Measurements from ENCODE around the gene SLC12A5. TPM values are rescaled to one million over a fixed set of nuclear protein-coding genes. Genes with fewer than 3 reads are reported as not detected.
"Not testable (repeated sequence)": the region's sequence is repeated elsewhere in the genome, so short reads cannot be mapped to it uniquely, and the experiment has no call there.

The SLC12A5 gene
- total RNA-seq (2012; rRNA removed), result under 0.01 and 0.22 TPM in 2 replicates

DNA sequence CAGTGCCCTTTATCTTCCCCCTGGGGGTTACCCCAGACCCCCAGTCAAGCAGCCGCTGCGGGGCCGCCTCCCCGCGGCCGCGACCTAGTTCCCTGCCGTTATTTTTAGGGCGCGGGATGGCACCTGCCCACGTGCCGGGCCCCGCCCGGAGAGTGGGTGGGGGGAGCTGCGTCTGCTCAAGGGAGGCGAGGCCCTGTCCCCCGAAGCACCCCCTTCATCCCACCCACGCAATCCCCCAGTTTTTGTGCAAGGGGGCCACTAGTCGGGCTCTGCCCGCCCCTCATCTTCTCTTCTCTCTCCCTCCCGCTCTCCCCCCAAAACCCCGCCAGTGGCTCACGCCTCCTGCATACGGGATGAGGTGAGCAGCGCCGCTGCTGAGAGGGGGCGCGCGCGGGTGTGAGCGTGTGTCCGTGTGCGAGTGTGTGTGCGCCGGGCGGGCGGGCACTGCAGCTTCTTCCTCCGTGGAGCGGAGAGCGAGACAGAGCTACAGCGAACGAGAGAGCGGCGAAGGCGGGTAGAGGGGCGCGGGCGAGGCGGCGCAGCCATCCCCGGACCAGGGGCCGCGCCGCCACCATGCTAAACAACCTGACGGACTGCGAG, at the start of gene SLC12A5:
SLC12A5 (plus strand) TSS at position 444 of the 600 bp plus-strand sequence; CDS start at position 574, 130 bp downstream.
- Histone ChIP-seq H3K9me3 (replicated peaks; ENCODE audit: low read length) (no peaks in the 10 kb centered on the region), H3K4me3 (ENCODE audit: low read length) (no peak within 1 kb of the TSS), H3K36me3 (ENCODE audit: insufficient read depth, low read length) (no peaks in the 10 kb centered on the region), H3K4me1 (ENCODE audit: control insufficient read depth, insufficient read depth, low read length) (no peaks in the 10 kb centered on the region), H3K9ac (ENCODE audit: low read depth, low read length) (no peak within 1 kb of the TSS), H3K27me3 (ENCODE audit: control insufficient read depth, insufficient read depth, low read length) (peaks cover 79% of the 10 kb centered on the region), H3K4me2 (ENCODE audit: low read length) (no peak within 1 kb of the TSS)

DNA sequence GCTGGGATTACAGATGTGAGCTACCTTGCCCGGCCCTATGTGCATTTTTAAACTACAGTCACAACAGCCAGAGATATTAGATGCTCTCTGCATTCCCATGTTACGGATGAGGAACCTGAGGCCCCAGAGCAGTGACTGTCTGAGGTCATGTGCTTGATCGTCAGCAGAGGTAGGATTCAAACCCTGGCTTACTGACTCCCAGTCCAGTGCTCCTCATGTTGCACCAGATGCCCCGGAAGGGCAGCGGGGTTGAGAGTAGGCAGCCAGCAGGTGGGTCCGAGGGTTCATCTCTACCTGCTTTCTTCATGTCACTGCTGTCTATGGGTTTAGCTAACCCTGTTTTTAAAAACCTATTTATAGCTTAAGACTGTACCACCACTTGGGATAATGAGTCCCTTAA, 47.8 kb upstream of the SLC12A5 start:
- Histone ChIP-seq H3K27me3 (ENCODE audit: control insufficient read depth, insufficient read depth, low read length) (peaks cover 25% of the 10 kb centered on the region), H3K4me1 (ENCODE audit: control insufficient read depth, insufficient read depth, low read length) (no peaks in the 10 kb centered on the region), H3K4me3 (ENCODE audit: low read length) (no peak overlapping the region), H3K9ac (ENCODE audit: low read depth, low read length) (no peak overlapping the region), H3K4me2 (ENCODE audit: low read length) (no peak overlapping the region), H3K9me3 (replicated peaks; ENCODE audit: low read length) (no peaks in the 10 kb centered on the region), H3K36me3 (ENCODE audit: insufficient read depth, low read length) (no peaks in the 10 kb centered on the region)

DNA sequence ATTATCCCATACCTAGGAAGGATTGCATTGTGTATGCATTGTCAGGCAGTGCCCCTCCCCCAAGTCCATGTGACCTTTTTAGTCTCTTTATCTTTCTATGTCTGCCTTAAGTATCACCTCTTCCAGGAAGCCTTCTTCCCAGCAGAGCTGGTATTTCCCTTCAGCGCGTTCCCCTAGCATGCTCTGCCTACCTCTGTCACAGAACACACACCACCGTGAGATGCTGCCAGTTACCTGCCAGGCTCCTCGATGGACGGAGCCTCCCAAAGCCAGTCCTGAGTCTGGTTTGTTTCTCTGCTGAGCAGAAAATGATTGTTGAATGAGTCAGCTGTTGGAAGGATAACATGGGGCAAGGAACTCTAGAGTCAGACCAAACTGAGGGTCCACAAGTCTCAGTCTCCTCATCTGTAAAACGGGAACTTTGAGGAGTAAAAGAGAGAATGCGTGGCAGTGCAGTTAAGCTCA, 45.7 kb upstream of the SLC12A5 start:
- Histone ChIP-seq H3K4me2 (ENCODE audit: low read length) (no peak overlapping the region), H3K27me3 (ENCODE audit: control insufficient read depth, insufficient read depth, low read length) (peaks cover 21% of the 10 kb centered on the region), H3K36me3 (ENCODE audit: insufficient read depth, low read length) (no peaks in the 10 kb centered on the region), H3K4me1 (ENCODE audit: control insufficient read depth, insufficient read depth, low read length) (no peaks in the 10 kb centered on the region), H3K9me3 (replicated peaks; ENCODE audit: low read length) (no peaks in the 10 kb centered on the region), H3K4me3 (ENCODE audit: low read length) (no peak overlapping the region), H3K9ac (ENCODE audit: low read depth, low read length) (no peak overlapping the region)

GRCh38 chr20:45985573-45985972, 43.4 kb upstream of the SLC12A5 start:
- peaks cover 18% of the 10 kb centered on the region for H3K27me3 ChIP-seq (ENCODE audit: control insufficient read depth, insufficient read depth, low read length)
- H3K9me3 ChIP-seq (replicated peaks; ENCODE audit: low read length), result no peaks in the 10 kb centered on the region
- no peaks in the 10 kb centered on the region for H3K4me1 ChIP-seq (ENCODE audit: control insufficient read depth, insufficient read depth, low read length)
- H3K9ac ChIP-seq (ENCODE audit: low read depth, low read length), result no peak overlapping the region
- no peak overlapping the region for H3K4me2 ChIP-seq (ENCODE audit: low read length)
- H3K4me3 ChIP-seq (ENCODE audit: low read length), result no peak overlapping the region
- H3K36me3 ChIP-seq (ENCODE audit: insufficient read depth, low read length), result no peaks in the 10 kb centered on the region

DNA sequence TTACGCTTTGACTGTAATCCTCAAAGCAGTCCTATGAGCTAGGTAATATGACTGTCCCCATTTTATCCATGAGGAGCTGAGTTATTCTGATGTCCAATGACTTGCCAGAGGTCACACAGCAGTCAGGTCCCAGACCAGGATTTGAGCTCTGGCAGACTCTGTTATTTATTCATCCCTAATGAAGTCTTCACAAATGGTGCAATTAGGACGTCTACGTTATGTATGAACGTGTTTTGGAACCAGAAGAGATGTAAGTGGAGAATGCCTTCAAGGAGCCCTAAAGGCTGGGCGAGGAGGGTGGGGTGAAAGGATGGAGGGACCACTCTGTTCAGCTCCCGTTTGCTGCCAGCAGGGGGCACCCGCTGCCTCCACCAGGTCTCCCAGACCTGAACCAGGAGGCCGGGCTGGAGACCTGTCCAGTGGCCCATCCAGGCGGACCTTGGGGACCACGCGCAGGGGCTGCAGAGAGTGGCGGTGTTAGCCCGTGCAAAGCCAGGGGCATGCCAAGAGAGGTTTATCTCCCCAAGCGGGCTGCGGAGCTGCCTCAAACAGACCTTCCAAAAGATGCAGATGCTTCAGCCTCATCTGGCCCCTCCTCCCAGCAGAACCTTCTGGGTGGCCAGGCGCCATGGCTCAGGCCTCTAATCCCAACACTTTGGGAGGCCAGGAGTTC, 41.8 kb upstream of the SLC12A5 start:
- Histone ChIP-seq H3K9me3 (replicated peaks; ENCODE audit: low read length) (no peaks in the 10 kb centered on the region), H3K4me1 (ENCODE audit: control insufficient read depth, insufficient read depth, low read length) (no peaks in the 10 kb centered on the region), H3K4me3 (ENCODE audit: low read length) (no peak overlapping the region), H3K9ac (ENCODE audit: low read depth, low read length) (no peak overlapping the region), H3K27me3 (ENCODE audit: control insufficient read depth, insufficient read depth, low read length) (peaks cover 15% of the 10 kb centered on the region), H3K36me3 (ENCODE audit: insufficient read depth, low read length) (no peaks in the 10 kb centered on the region), H3K4me2 (ENCODE audit: low read length) (no peak overlapping the region)

- H3K27me3 ChIP-seq (ENCODE audit: control insufficient read depth, insufficient read depth, low read length), result peaks cover 18% of the 10 kb centered on the region
- H3K9ac ChIP-seq (ENCODE audit: low read depth, low read length); H3K9me3 ChIP-seq (replicated peaks; ENCODE audit: low read length); H3K4me3 ChIP-seq (ENCODE audit: low read length); H3K4me2 ChIP-seq (ENCODE audit: low read length); H3K4me1 ChIP-seq (ENCODE audit: control insufficient read depth, insufficient read depth, low read length); H3K36me3 ChIP-seq (ENCODE audit: insufficient read depth, low read length): not testable (repeated sequence)
Measured at GRCh38 chr20:45988830-45989229, 40.2 kb upstream of the SLC12A5 start.

- Histone ChIP-seq H3K4me3 (ENCODE audit: low read length) (no peak overlapping the region), H3K36me3 (ENCODE audit: insufficient read depth, low read length) (no peaks in the 10 kb centered on the region), H3K9ac (ENCODE audit: low read depth, low read length) (no peak overlapping the region), H3K9me3 (replicated peaks; ENCODE audit: low read length) (no peaks in the 10 kb centered on the region), H3K27me3 (ENCODE audit: control insufficient read depth, insufficient read depth, low read length) (peaks cover 16% of the 10 kb centered on the region), H3K4me1 (ENCODE audit: control insufficient read depth, insufficient read depth, low read length) (peaks cover 6% of the 10 kb centered on the region), H3K4me2 (ENCODE audit: low read length) (no peak overlapping the region)
Measured at GRCh38 chr20:45991616-45992015, 37.4 kb upstream of the SLC12A5 start.

GRCh38 chr20:45993197-45993951, 35.6 kb upstream of the SLC12A5 start:
- Histone ChIP-seq H3K4me2 (ENCODE audit: low read length) (no peak overlapping the region), H3K4me1 (ENCODE audit: control insufficient read depth, insufficient read depth, low read length) (peaks cover 6% of the 10 kb centered on the region), H3K9ac (ENCODE audit: low read depth, low read length) (no peak overlapping the region), H3K4me3 (ENCODE audit: low read length) (no peak overlapping the region), H3K36me3 (ENCODE audit: insufficient read depth, low read length) (no peaks in the 10 kb centered on the region), H3K9me3 (replicated peaks; ENCODE audit: low read length) (no peaks in the 10 kb centered on the region), H3K27me3 (ENCODE audit: control insufficient read depth, insufficient read depth, low read length) (peaks cover 28% of the 10 kb centered on the region)

GRCh38 chr20:45994761-45995493, 34.1 kb upstream of the SLC12A5 start:
- H3K9ac ChIP-seq (ENCODE audit: low read depth, low read length), result no peak overlapping the region
- H3K4me3 ChIP-seq (ENCODE audit: low read length), result no peak overlapping the region
- peaks cover 39% of the 10 kb centered on the region for H3K27me3 ChIP-seq (ENCODE audit: control insufficient read depth, insufficient read depth, low read length)
- H3K36me3 ChIP-seq (ENCODE audit: insufficient read depth, low read length), result no peaks in the 10 kb centered on the region
- H3K4me2 ChIP-seq (ENCODE audit: low read length), result no peak overlapping the region
- H3K9me3 ChIP-seq (replicated peaks; ENCODE audit: low read length), result no peaks in the 10 kb centered on the region
- H3K4me1 ChIP-seq (ENCODE audit: control insufficient read depth, insufficient read depth, low read length), result peaks cover 6% of the 10 kb centered on the region

DNA sequence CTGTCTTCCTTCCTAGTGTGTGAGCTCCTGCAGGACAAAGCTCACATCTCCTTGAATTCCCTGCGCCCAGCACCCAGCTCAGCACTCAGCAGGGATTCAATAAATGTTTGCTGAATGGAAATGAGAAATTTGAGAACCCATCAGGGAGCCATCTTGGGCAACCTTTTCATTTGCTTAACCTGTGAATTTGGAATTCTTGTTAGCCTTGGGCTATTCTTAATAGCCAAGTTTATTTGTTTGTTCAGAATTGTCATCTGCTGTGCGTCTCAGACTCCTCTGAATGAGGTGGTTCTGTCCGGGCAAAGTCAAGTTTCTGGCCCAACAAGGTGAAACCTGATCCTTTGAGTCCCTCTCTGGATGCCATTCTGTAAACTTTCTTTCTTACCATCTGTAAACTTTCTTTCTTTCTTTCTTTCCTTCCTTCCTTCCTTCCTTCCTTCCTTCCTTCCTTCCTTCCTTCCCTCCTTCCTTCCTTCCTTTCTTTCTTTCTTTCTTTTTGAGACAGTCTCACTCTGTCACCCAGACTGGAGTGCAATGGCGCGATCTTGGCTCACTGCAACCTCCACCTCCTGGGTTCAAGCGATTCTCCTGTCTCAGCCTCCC, 33.4 kb upstream of the SLC12A5 start:
- not testable (repeated sequence) for H3K36me3 ChIP-seq (ENCODE audit: insufficient read depth, low read length); H3K4me1 ChIP-seq (ENCODE audit: control insufficient read depth, insufficient read depth, low read length); H3K9ac ChIP-seq (ENCODE audit: low read depth, low read length); H3K9me3 ChIP-seq (replicated peaks; ENCODE audit: low read length); H3K4me2 ChIP-seq (ENCODE audit: low read length); H3K4me3 ChIP-seq (ENCODE audit: low read length)
- peaks cover 46% of the 10 kb centered on the region for H3K27me3 ChIP-seq (ENCODE audit: control insufficient read depth, insufficient read depth, low read length)

- no peaks in the 10 kb centered on the region for H3K9me3 ChIP-seq (replicated peaks; ENCODE audit: low read length)
- no peak overlapping the region for H3K9ac ChIP-seq (ENCODE audit: low read depth, low read length)
- H3K4me2 ChIP-seq (ENCODE audit: low read length), result no peak overlapping the region
- H3K4me1 ChIP-seq (ENCODE audit: control insufficient read depth, insufficient read depth, low read length), result peaks cover 6% of the 10 kb centered on the region
- H3K27me3 ChIP-seq (ENCODE audit: control insufficient read depth, insufficient read depth, low read length), result peaks cover 58% of the 10 kb centered on the region
- no peaks in the 10 kb centered on the region for H3K36me3 ChIP-seq (ENCODE audit: insufficient read depth, low read length)
- H3K4me3 ChIP-seq (ENCODE audit: low read length), result no peak overlapping the region
Measured at GRCh38 chr20:45997187-45997586, 31.8 kb upstream of the SLC12A5 start.
